IMR-90 (cell line): ENCODE results near the gene TRIM44. TPM values are rescaled to one million over a fixed set of nuclear protein-coding genes. Genes with fewer than 3 reads are reported as not detected.

Experiments used
- ATAC-seq: fragments of 200-7000 bp; cut with Tn5 transposase; 2 replicates; pipeline ENCODE4 v1.9.1; 2020; ENCODE audit warnings: low read depth, mild to moderate bottlenecking, moderate library complexity
- BruUV-seq: library from RNA; stranded (reverse); fragments of 400-500 nt; replicated peaks from 2 replicates; lab custom pipeline; 2021; lab: Mats Ljungman, UMichigan
- CTCF ChIA-PET: fragments of 300-600 bp; formaldehyde crosslinking; extraction: SDS; loops from one replicate; lab custom pipeline; 2021; ENCODE audit warnings: antibody characterized with exemption; lab: Yijun Ruan, JAX
- POLR2A ChIA-PET: fragments of 300-600 bp; sonication (Branson Sonifier 250); formaldehyde crosslinking; loops from one replicate; lab custom pipeline; 2022; ENCODE audit warnings: antibody characterized with exemption; ENCODE audit not compliant: unreplicated experiment; lab: Charles Lee
- DNase-seq: peaks from one replicate; pipeline ENCODE4 v3.0.0; 2013
- H2AFZ ChIP-seq: replicated peaks from 2 replicates; pipeline ENCODE3; 2013; ENCODE audit warnings: low read length, mild to moderate bottlenecking; ENCODE audit not compliant: poor library complexity
- H2AK5ac ChIP-seq: 2 replicates; pipeline ENCODE4 v1.6.1; 2013; ENCODE audit warnings: low read depth, low read length, inconsistent platforms
- H2AK9ac ChIP-seq: replicated peaks from 2 replicates; pipeline ENCODE3; 2013; ENCODE audit warnings: mild to moderate bottlenecking, low read depth, low read length, moderate library complexity; ENCODE audit not compliant: poor library complexity
- H2BK120ac ChIP-seq: 2 replicates; pipeline ENCODE4 v1.6.1; 2013; ENCODE audit warnings: low read depth, low read length, inconsistent platforms
- H2BK15ac ChIP-seq: 3 replicates; pipeline ENCODE4 v1.6.1; 2013; ENCODE audit warnings: low read depth, low read length, inconsistent platforms
- H2BK20ac ChIP-seq: 2 replicates; pipeline ENCODE4 v1.6.1; 2013; ENCODE audit warnings: low read depth, mild to moderate bottlenecking, inconsistent platforms, low read length, moderate library complexity
- H2BK5ac ChIP-seq: 2 replicates; pipeline ENCODE4 v1.6.1; 2013; ENCODE audit warnings: mild to moderate bottlenecking, low read depth, low read length, inconsistent platforms; ENCODE audit not compliant: poor library complexity, severe bottlenecking
- H3K14ac ChIP-seq: replicated peaks from 2 replicates; pipeline ENCODE4 v1.6.1; 2013; ENCODE audit warnings: low read depth, low read length, inconsistent platforms
- H3K18ac ChIP-seq: 2 replicates; pipeline ENCODE4 v1.6.1; 2013; ENCODE audit warnings: low read depth, low read length, control low read depth
- H3K23ac ChIP-seq: 2 replicates; pipeline ENCODE4 v1.6.1; 2013; ENCODE audit warnings: low read depth, low read length, inconsistent platforms
- H3K27ac ChIP-seq: 2 replicates; pipeline ENCODE4 v1.5.1; 2013; ENCODE audit warnings: mild to moderate bottlenecking, control low read depth, low read length; ENCODE audit not compliant: insufficient read depth
- H3K27me3 ChIP-seq: 2 replicates; pipeline ENCODE4 v1.6.1; 2013; ENCODE audit warnings: low read length; ENCODE audit not compliant: control insufficient read depth, insufficient read depth
- H3K36me3 ChIP-seq: 2 replicates; pipeline ENCODE4 v1.6.1; 2013; ENCODE audit warnings: low read length, mixed read lengths; ENCODE audit not compliant: control insufficient read depth, insufficient read depth
- H3K4ac ChIP-seq: 2 replicates; pipeline ENCODE4 v1.6.1; 2013; ENCODE audit warnings: low read depth, low read length, inconsistent platforms
- H3K4me1 ChIP-seq: 2 replicates; pipeline ENCODE4 v1.6.1; 2013; ENCODE audit warnings: low read length, mixed read lengths; ENCODE audit not compliant: control insufficient read depth, insufficient read depth
- H3K4me2 ChIP-seq: 2 replicates; pipeline ENCODE4 v1.6.1; 2013; ENCODE audit warnings: low read depth, mild to moderate bottlenecking, control low read depth, low read length, moderate library complexity
- H3K4me3 ChIP-seq: 2 replicates; pipeline ENCODE4 v1.5.1; 2013; ENCODE audit warnings: low read depth, mild to moderate bottlenecking, control low read depth, low read length, moderate library complexity; ENCODE audit not compliant: insufficient read depth
- H3K56ac ChIP-seq: 2 replicates; pipeline ENCODE4 v1.6.1; 2013; ENCODE audit warnings: low read length, inconsistent platforms; ENCODE audit not compliant: insufficient read depth; ENCODE audit errors: extremely low read depth
- H3K79me1 ChIP-seq, 2 experiments: 2 replicates each; pipeline ENCODE4 v1.6.1; 2013; ENCODE audit warnings: low read length in 2 of 2, inconsistent platforms in 1 of 2, low read depth in 1 of 2
- H3K9ac ChIP-seq: 2 replicates; pipeline ENCODE4 v1.6.1; 2013; ENCODE audit warnings: low read depth, low read length, control low read depth
- H3K9me1 ChIP-seq: 2 replicates; pipeline ENCODE4 v1.6.1; 2013; ENCODE audit warnings: low read length, inconsistent platforms; ENCODE audit not compliant: insufficient read depth
- H3K9me3 ChIP-seq: 2 replicates; pipeline ENCODE4 v1.6.1; 2013; ENCODE audit warnings: low read length; ENCODE audit not compliant: control insufficient read depth, insufficient read depth
- H4K20me1 ChIP-seq: 2 replicates; pipeline ENCODE4 v1.6.1; 2013; ENCODE audit warnings: low read length, inconsistent platforms; ENCODE audit not compliant: insufficient read depth
- H4K5ac ChIP-seq: 2 replicates; pipeline ENCODE4 v1.6.1; 2013; ENCODE audit warnings: mild to moderate bottlenecking, low read depth, low read length, control low read depth
- H4K8ac ChIP-seq, 2 experiments: 2 replicates each; pipeline ENCODE4 v1.6.1; 2013; ENCODE audit warnings: low read depth in 2 of 2, low read length in 2 of 2, control low read depth in 1 of 2, inconsistent platforms in 1 of 2
- H4K91ac ChIP-seq: 2 replicates; pipeline ENCODE4 v1.6.1; 2013; ENCODE audit warnings: low read depth, low read length, inconsistent platforms; ENCODE audit not compliant: insufficient read depth
- BHLHE40 ChIP-seq: fragments of 150-350 bp; IDR thresholded peaks from 2 replicates; pipeline ENCODE4 v1.6.1; 2016; ENCODE audit warnings: mild to moderate bottlenecking, low read depth, low read length
- FOS ChIP-seq: fragments of 150-350 bp; IDR thresholded peaks from 2 replicates; pipeline ENCODE4 v1.6.1; 2016; ENCODE audit warnings: low read depth, low read length
- MXI1 ChIP-seq: IDR thresholded peaks from 2 replicates; pipeline ENCODE4 v1.6.1; 2012; ENCODE audit warnings: low read depth, mild to moderate bottlenecking, low read length, moderate library complexity, borderline replicate concordance
- POLR2A ChIP-seq: IDR thresholded peaks from 2 replicates; pipeline ENCODE4 v1.6.1; 2012; ENCODE audit warnings: mild to moderate bottlenecking, low read depth, low read length
- RAD21 ChIP-seq: IDR thresholded peaks from 2 replicates; pipeline ENCODE4 v1.6.1; 2012; ENCODE audit warnings: low read length, improper control_type of control experiment
- WGBS, 2 experiments: methylation state at CpG; one replicate each; pipeline versions ENCODE4 v1.1.5 to v1.1.7; 2013; ENCODE audit warnings: missing lambda C conversion rate in 2 of 2; ENCODE audit not compliant: insufficient read length in 1 of 2; ENCODE audit errors: extremely low coverage in 2 of 2; 5-methylcytosine and 5-hydroxymethylcytosine counted together
- dilution Hi-C: fragments of 300-500 bp; cut with HindIII; formaldehyde crosslinking; loops from one replicate; pipeline ENCODE4 v1.14.3; 2018; ENCODE audit warnings: low sequenced_read_pairs; ENCODE audit not compliant: unreplicated experiment
- in situ Hi-C: fragments of 300-500 bp; cut with MboI; formaldehyde crosslinking; loops from 3 replicates; pipeline ENCODE4 v1.14.3; 2019; ENCODE audit warnings: low sequenced_read_pairs, inconsistent platforms, mixed read lengths
- intact Hi-C: fragments of 100-400 bp; cut with micrococcal nuclease; formaldehyde crosslinking; loops from 2 replicates; pipeline ENCODE4 v1.10.0; 2022
- polyA plus RNA-seq, 3 experiments: library from polyadenylated mRNA; depleted of rRNA; stranded (reverse); fragments of >200 nt; gene quantifications; 2 replicates each; pipeline ENCODE4 v1.2.3, GENCODE V29; 2012; ENCODE audit warnings: low replicate concordance in 1 of 3
- total RNA-seq: library from RNA; depleted of rRNA; stranded (reverse); fragments of >200 nt; gene quantifications from 2 replicates; pipeline ENCODE4 v1.2.3, GENCODE V29; 2012

Gene TRIM44
- total and polyA plus RNA-seq, 2 of the 4 experiments (the other 2 are of a cell fraction), result 50.7 to 104 TPM

- POLR2A ChIA-PET, result no interaction called here
These were observed 44.0 kb upstream of the TRIM44 start for GRCh38 chr11:35618497-35619115.

More at GRCh38 chr11:35618497-35619115, 44.0 kb upstream of the TRIM44 start:
- no peaks in the 10 kb centered on the region for H3K27me3 ChIP-seq
- H3K4ac ChIP-seq, result peak overlapping the region; percentile 94; the same call in 1 of the 2 replicates
- no peak overlapping the region for H2BK15ac ChIP-seq
- H4K8ac ChIP-seq, result no peak overlapping the region; a peak in 1 of 4 replicates
- H2AK9ac ChIP-seq, result peak overlapping the region; percentile 96
- no peak overlapping the region for H2BK120ac ChIP-seq
- no peak overlapping the region for H3K56ac ChIP-seq
- H2AFZ ChIP-seq, result peak overlapping the region; percentile 80
- H3K9ac ChIP-seq, result peak overlapping the region; percentile 61; the same call in 1 of the 2 replicates
- DNase-seq (peak; percentile 51), ATAC-seq (peak; percentile 19)
- no peaks in the 10 kb centered on the region for H3K36me3 ChIP-seq
- no peak overlapping the region for H3K23ac ChIP-seq
- H3K79me1 ChIP-seq, result peaks cover 14 to 35% of the 10 kb centered on the region in 2 experiments
- peak overlapping the region; percentile 82 for H2BK5ac ChIP-seq
- H3K9me1 ChIP-seq, result peaks cover 14% of the 10 kb centered on the region
- peaks cover 13% of the 10 kb centered on the region for H3K4me1 ChIP-seq
- WGBS, 2 experiments, result 1% methylated on average over 29 of the region's 91 CpGs; no CpG with 5 or more reads in 1 of the 2 experiments
- BruUV-seq, result no TSS peak
- peak overlapping the region; percentile 87 for H3K4me2 ChIP-seq
- TF ChIP-seq BHLHE40, result peak; percentile 50; the same call in 1 of the 2 replicates
- TF ChIP-seq POLR2A, result peak; percentile 43
- peak; percentile 11; the same call in 1 of the 2 replicates for TF ChIP-seq RAD21
- no peak for TF ChIP-seq FOS
- TF ChIP-seq MXI1, result 0 out of 2 replicates have a peak, but pooled peaks have one; percentile 6
- dilution Hi-C loops, result no loop called here
- no peak overlapping the region for H3K18ac ChIP-seq
- H3K27ac ChIP-seq, result peak overlapping the region; percentile 76
- H4K91ac ChIP-seq, result no peak overlapping the region
- no peaks in the 10 kb centered on the region for H3K9me3 ChIP-seq
- CTCF ChIA-PET, result interaction anchor here (1.9 kb wide), 1 partner anchor 203 kb away, joined by 16 read pairs; no protein-coding TSS in a partner anchor
- no peaks in the 10 kb centered on the region; the same call in 1 of the 2 replicates for H4K20me1 ChIP-seq
- no peak overlapping the region for H3K14ac ChIP-seq
- H2AK5ac ChIP-seq, result no peak overlapping the region; the same call in 1 of the 2 replicates
- H3K4me3 ChIP-seq, result peak overlapping the region; percentile 67
- H2BK20ac ChIP-seq, result no peak overlapping the region
- intact Hi-C loops, result loop anchor here (5.0 kb wide), 3 partner anchors 324 to 534 kb away; partner anchors contain the start of gene LDLRAD3
- no peak overlapping the region for H4K5ac ChIP-seq
- in situ Hi-C loops, result loop anchor here (5.0 to 25.0 kb wide), 3 partner anchors 516 to 844 kb away; no protein-coding TSS in a partner anchor
